ENCODE results near the gene LSM3. TPM values are rescaled to one million over a fixed set of nuclear protein-coding genes. Genes with fewer than 3 reads are reported as not detected.

Gene LSM3
- total RNA-seq, 1 experiment from 2014 or later, result 11.9 TPM

GRCh38 chr3:14194865-14195264 lies 16.2 kb downstream of the LSM3 start:
- Histone ChIP-seq H3K4me3 (ENCODE audit: low read depth in 2 of 2, low read length in 2 of 2) (no peak overlapping the region), H3K9me3 (ENCODE audit: control insufficient read depth, insufficient read depth, low read depth, low read length) (no peaks in the 10 kb centered on the region), H3K27ac (ENCODE audit: low read length) (no peak overlapping the region), H3K4me1 (ENCODE audit: control insufficient read depth, insufficient read depth, low read length) (no peaks in the 10 kb centered on the region), H3K27me3 (ENCODE audit: control insufficient read depth, insufficient read depth, low read length) (no peaks in the 10 kb centered on the region), H3K36me3 (ENCODE audit: control insufficient read depth, insufficient read depth, low read length) (peaks cover 5% of the 10 kb centered on the region; the same call in 1 of the 2 replicates)
- ChIA-PET POLR2A (no interaction called here), CTCF (no interaction called here)
- intact Hi-C loops (cut with micrococcal nuclease; ENCODE audit: unreplicated experiment) (no loop called here), in situ Hi-C loops (cut with HindIII; ENCODE audit: low pct_unique_long_range_greater_than_20kb, low sequenced_read_pairs) (no loop called here)
- DNase-seq (ENCODE audit: low read depth, low spot score), result no peak
- ATAC-seq, result no peak
- no TSS peak for BruUV-seq (replicated peaks)
- TF ChIP-seq POLR2AphosphoS5 (IDR thresholded peaks at IDR 0.05; ENCODE audit: low read depth, low read length) (no peak), CTCF (IDR thresholded peaks at IDR 0.05) (no peak), TCF7L2 (IDR thresholded peaks at IDR 0.05; ENCODE audit: low read depth, low read length) (no peak), SIN3A (IDR thresholded peaks at IDR 0.05; ENCODE audit: borderline replicate concordance, insufficient read depth, low read depth, low read length) (no peak), REST (IDR thresholded peaks at IDR 0.05; ENCODE audit: insufficient read depth in 1 of 2, low read depth in 2 of 2, low read length in 1 of 2) (no peak)

- no peak overlapping the region for H3K27ac ChIP-seq (ENCODE audit: low read length)
- in situ Hi-C loops (cut with HindIII; ENCODE audit: low pct_unique_long_range_greater_than_20kb, low sequenced_read_pairs), result no loop called here
- no peak overlapping the region for H3K4me3 ChIP-seq (ENCODE audit: low read depth in 2 of 2, low read length in 2 of 2)
- ATAC-seq, result no peak
- TF ChIP-seq SIN3A (IDR thresholded peaks at IDR 0.05; ENCODE audit: borderline replicate concordance, insufficient read depth, low read depth, low read length) (no peak), TCF7L2 (IDR thresholded peaks at IDR 0.05; ENCODE audit: low read depth, low read length) (no peak), POLR2AphosphoS5 (IDR thresholded peaks at IDR 0.05; ENCODE audit: low read depth, low read length) (no peak), REST (IDR thresholded peaks at IDR 0.05; ENCODE audit: insufficient read depth in 1 of 2, low read depth in 2 of 2, low read length in 1 of 2) (no peak), CTCF (IDR thresholded peaks at IDR 0.05) (no peak)
- peaks cover 19% of the 10 kb centered on the region for H3K4me1 ChIP-seq (ENCODE audit: control insufficient read depth, insufficient read depth, low read length)
- no peak for DNase-seq (ENCODE audit: low read depth, low spot score)
- no TSS peak for BruUV-seq (replicated peaks)
- POLR2A ChIA-PET, result no interaction called here
- no peaks in the 10 kb centered on the region for H3K27me3 ChIP-seq (ENCODE audit: control insufficient read depth, insufficient read depth, low read length)
- H3K9me3 ChIP-seq (ENCODE audit: control insufficient read depth, insufficient read depth, low read depth, low read length), result no peaks in the 10 kb centered on the region
- peaks cover 5% of the 10 kb centered on the region; the same call in 1 of the 2 replicates for H3K36me3 ChIP-seq (ENCODE audit: control insufficient read depth, insufficient read depth, low read length)
- intact Hi-C loops (cut with micrococcal nuclease; ENCODE audit: unreplicated experiment), result loop anchor here (5.0 kb wide), 2 partner anchors 63 to 268 kb away; no protein-coding TSS in a partner anchor
- CTCF ChIA-PET, result no interaction called here
These were observed 21.0 kb downstream of the LSM3 start for GRCh38 chr3:14199641-14200040.
